ENCODE measurements around the gene RD3L. TPM values are rescaled to one million over a fixed set of nuclear protein-coding genes. Genes with fewer than 3 reads are reported as not detected.

The RD3L gene
- total and polyA plus RNA-seq, 9 of the 15 experiments (the other 6 are each of a cell fraction or from before 2014, with no cell fraction given): 0.14 TPM; not detected in 8

DNA sequence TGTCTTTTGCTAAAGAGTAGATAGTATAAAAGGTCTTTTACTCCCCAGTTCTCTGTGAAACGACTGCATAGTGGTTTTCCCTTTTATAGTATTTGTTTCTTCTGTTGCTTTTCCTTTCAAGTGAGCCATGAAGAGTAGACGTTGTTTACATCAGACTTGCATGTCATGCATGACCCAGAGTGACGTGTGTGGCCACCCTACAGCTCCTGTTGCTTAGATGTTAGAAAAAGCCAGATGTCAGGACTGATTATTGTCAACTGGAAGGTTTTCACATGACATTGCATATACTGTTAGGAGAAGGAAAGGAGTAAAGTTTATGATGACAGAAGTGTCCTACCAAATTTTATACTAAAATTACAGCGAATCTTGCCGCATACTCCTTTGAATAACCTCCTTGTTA is 1.3 kb upstream of the RD3L start:
- H3K9ac ChIP-seq (ENCODE audit: insufficient read depth in 1 of 2, low read depth in 2 of 2, low read length in 2 of 2): peak overlapping the region in 1 of 2 experiments; percentile 53; a peak in 3 of 4 replicates
- H3K9me3 ChIP-seq (replicated peaks; ENCODE audit: control insufficient read depth, insufficient read depth, low read depth, low read length): no peaks in the 10 kb centered on the region
- intact Hi-C loops (cut with micrococcal nuclease): no loop called here
- no peaks in the 10 kb centered on the region for H3K27me3 ChIP-seq (ENCODE audit: control insufficient read depth in 2 of 2, insufficient read depth in 2 of 2, low read length in 2 of 2)
- no peaks in the 10 kb centered on the region for H4K20me1 ChIP-seq (replicated peaks; ENCODE audit: control insufficient read depth, insufficient read depth, low read length)
- peak overlapping the region; percentile 84 for H2AFZ ChIP-seq (ENCODE audit: low read depth, low read length)
- peak in 3 of 4 experiments; percentile 7 to 77 (median 51) for DNase-seq (ENCODE audit: extremely low read depth in 1 of 4, low spot score in 3 of 4)
- peak; percentile 97 for FAIRE-seq
- peaks cover 0 to 13% of the 10 kb centered on the region in 2 experiments; a peak in 4 of 5 replicates for H3K4me1 ChIP-seq (replicated peaks in 1 of 2; ENCODE audit: control insufficient read depth in 2 of 2, insufficient read depth in 2 of 2, low read length in 2 of 2)
- POLR2A ChIA-PET: interaction anchor here (0.6 kb wide), 1 partner anchor 16 kb away, joined by 3 read pairs; no protein-coding TSS in a partner anchor
- no peaks in the 10 kb centered on the region for H3K36me3 ChIP-seq (ENCODE audit: control insufficient read depth, insufficient read depth, low read length)
- H3K79me2 ChIP-seq (ENCODE audit: control insufficient read depth, insufficient read depth, low read length): no peaks in the 10 kb centered on the region
- CTCF ChIA-PET (ENCODE audit: low intra/inter-chr PET ratio): no interaction called here
- H3K4me2 ChIP-seq (ENCODE audit: insufficient read depth, low read length): peak overlapping the region; percentile 56
- H3K9me1 ChIP-seq (ENCODE audit: control insufficient read depth, insufficient read depth, low read length): no peaks in the 10 kb centered on the region
- WGBS (ENCODE audit: insufficient coverage, low coverage, missing lambda C conversion rate): 10% methylated on average over 5 of the region's 5 CpGs
- in situ Hi-C loops (cut with MboI): no loop called here
- no peak overlapping the region for H3K4me3 ChIP-seq
- peak overlapping the region; percentile 87 for H3K27ac ChIP-seq (ENCODE audit: extremely low read depth, low read depth, low read length)
- no TSS peak for BruUV-seq (replicated peaks)
- ATAC-seq: peak; percentile 97
- peak; percentile 92 for TF ChIP-seq MAFG (tag; conservative IDR thresholded peaks at IDR 0.05)
- no peak for TF ChIP-seq ZNF764 (CRISPR knock-in tag; IDR thresholded peaks at IDR 0.05; ENCODE audit: low read depth)
- TF ChIP-seq, protein P1, sequence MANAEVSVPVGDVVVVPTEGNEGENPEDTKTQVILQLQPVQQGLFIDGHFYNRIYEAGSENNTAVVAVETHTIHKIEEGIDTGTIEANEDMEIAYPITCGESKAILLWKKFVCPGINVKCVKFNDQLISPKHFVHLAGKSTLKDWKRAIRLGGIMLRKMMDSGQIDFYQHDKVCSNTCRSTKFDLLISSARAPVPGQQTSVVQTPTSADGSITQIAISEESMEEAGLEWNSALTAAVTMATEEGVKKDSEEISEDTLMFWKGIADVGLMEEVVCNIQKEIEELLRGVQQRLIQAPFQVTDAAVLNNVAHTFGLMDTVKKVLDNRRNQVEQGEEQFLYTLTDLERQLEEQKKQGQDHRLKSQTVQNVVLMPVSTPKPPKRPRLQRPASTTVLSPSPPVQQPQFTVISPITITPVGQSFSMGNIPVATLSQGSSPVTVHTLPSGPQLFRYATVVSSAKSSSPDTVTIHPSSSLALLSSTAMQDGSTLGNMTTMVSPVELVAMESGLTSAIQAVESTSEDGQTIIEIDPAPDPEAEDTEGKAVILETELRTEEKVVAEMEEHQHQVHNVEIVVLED (CRISPR knock-in tag; IDR thresholded peaks at IDR 0.05): no peak
- TF ChIP-seq ZZZ3 (IDR thresholded peaks at IDR 0.05): no peak
- TF ChIP-seq, protein P2, sequence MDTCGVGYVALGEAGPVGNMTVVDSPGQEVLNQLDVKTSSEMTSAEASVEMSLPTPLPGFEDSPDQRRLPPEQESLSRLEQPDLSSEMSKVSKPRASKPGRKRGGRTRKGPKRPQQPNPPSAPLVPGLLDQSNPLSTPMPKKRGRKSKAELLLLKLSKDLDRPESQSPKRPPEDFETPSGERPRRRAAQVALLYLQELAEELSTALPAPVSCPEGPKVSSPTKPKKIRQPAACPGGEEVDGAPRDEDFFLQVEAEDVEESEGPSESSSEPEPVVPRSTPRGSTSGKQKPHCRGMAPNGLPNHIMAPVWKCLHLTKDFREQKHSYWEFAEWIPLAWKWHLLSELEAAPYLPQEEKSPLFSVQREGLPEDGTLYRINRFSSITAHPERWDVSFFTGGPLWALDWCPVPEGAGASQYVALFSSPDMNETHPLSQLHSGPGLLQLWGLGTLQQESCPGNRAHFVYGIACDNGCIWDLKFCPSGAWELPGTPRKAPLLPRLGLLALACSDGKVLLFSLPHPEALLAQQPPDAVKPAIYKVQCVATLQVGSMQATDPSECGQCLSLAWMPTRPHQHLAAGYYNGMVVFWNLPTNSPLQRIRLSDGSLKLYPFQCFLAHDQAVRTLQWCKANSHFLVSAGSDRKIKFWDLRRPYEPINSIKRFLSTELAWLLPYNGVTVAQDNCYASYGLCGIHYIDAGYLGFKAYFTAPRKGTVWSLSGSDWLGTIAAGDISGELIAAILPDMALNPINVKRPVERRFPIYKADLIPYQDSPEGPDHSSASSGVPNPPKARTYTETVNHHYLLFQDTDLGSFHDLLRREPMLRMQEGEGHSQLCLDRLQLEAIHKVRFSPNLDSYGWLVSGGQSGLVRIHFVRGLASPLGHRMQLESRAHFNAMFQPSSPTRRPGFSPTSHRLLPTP (IDR thresholded peaks at IDR 0.05; ENCODE audit: borderline replicate concordance, extremely low read depth, insufficient read length): no peak
- TF ChIP-seq, protein P3, sequence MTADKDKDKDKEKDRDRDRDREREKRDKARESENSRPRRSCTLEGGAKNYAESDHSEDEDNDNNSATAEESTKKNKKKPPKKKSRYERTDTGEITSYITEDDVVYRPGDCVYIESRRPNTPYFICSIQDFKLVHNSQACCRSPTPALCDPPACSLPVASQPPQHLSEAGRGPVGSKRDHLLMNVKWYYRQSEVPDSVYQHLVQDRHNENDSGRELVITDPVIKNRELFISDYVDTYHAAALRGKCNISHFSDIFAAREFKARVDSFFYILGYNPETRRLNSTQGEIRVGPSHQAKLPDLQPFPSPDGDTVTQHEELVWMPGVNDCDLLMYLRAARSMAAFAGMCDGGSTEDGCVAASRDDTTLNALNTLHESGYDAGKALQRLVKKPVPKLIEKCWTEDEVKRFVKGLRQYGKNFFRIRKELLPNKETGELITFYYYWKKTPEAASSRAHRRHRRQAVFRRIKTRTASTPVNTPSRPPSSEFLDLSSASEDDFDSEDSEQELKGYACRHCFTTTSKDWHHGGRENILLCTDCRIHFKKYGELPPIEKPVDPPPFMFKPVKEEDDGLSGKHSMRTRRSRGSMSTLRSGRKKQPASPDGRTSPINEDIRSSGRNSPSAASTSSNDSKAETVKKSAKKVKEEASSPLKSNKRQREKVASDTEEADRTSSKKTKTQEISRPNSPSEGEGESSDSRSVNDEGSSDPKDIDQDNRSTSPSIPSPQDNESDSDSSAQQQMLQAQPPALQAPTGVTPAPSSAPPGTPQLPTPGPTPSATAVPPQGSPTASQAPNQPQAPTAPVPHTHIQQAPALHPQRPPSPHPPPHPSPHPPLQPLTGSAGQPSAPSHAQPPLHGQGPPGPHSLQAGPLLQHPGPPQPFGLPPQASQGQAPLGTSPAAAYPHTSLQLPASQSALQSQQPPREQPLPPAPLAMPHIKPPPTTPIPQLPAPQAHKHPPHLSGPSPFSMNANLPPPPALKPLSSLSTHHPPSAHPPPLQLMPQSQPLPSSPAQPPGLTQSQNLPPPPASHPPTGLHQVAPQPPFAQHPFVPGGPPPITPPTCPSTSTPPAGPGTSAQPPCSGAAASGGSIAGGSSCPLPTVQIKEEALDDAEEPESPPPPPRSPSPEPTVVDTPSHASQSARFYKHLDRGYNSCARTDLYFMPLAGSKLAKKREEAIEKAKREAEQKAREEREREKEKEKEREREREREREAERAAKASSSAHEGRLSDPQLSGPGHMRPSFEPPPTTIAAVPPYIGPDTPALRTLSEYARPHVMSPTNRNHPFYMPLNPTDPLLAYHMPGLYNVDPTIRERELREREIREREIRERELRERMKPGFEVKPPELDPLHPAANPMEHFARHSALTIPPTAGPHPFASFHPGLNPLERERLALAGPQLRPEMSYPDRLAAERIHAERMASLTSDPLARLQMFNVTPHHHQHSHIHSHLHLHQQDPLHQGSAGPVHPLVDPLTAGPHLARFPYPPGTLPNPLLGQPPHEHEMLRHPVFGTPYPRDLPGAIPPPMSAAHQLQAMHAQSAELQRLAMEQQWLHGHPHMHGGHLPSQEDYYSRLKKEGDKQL (CRISPR knock-in tag; IDR thresholded peaks at IDR 0.05; ENCODE audit: borderline replicate concordance): no peak
- TF ChIP-seq BDP1 (IDR thresholded peaks at IDR 0.05; ENCODE audit: insufficient read depth, insufficient read length): no peak
- TF ChIP-seq, protein P4, sequence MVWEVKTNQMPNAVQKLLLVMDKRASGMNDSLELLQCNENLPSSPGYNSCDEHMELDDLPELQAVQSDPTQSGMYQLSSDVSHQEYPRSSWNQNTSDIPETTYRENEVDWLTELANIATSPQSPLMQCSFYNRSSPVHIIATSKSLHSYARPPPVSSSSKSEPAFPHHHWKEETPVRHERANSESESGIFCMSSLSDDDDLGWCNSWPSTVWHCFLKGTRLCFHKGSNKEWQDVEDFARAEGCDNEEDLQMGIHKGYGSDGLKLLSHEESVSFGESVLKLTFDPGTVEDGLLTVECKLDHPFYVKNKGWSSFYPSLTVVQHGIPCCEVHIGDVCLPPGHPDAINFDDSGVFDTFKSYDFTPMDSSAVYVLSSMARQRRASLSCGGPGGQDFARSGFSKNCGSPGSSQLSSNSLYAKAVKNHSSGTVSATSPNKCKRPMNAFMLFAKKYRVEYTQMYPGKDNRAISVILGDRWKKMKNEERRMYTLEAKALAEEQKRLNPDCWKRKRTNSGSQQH (CRISPR knock-in tag; IDR thresholded peaks at IDR 0.05): no peak
- peak; percentile 77 for TF ChIP-seq LEF1 (IDR thresholded peaks at IDR 0.05)
- TF ChIP-seq ARID1B (IDR thresholded peaks at IDR 0.05): peak; percentile 84
